H1 (cell line): ENCODE data around the gene HOXD4. TPM values are rescaled to one million over a fixed set of nuclear protein-coding genes. Genes with fewer than 3 reads are reported as not detected.

ENCODE experiments used
- CTCF ChIA-PET: fragments of 300-600 bp; sonication (Branson Sonifier 250); formaldehyde crosslinking; loops from one replicate; lab custom pipeline; 2021; ENCODE audit not compliant: partially characterized antibody; lab: Charles Lee
- POLR2A ChIA-PET: fragments of 300-600 bp; sonication (Branson Sonifier 250); formaldehyde crosslinking; loops from one replicate; lab custom pipeline; 2021; ENCODE audit warnings: inconsistent platforms; ENCODE audit not compliant: partially characterized antibody; lab: Charles Lee
- DNase-seq, 2 experiments: peaks; one replicate each; pipeline versions ENCODE4 v3.0.0 to v3.0.0-alpha.2; 2010 to 2022; ENCODE audit warnings: low spot score in 2 of 2, low read depth in 1 of 2, mixed read lengths in 1 of 2
- FAIRE-seq: peaks from 2 replicates; lab custom pipeline; 2011; peaks lifted over from hg19 to GRCh38; lab: Jason Lieb, UNC
- H2AFZ ChIP-seq: 2 replicates; pipeline ENCODE4 v1.8.1; 2012; ENCODE audit warnings: low read length, inconsistent platforms
- H2AK5ac ChIP-seq: 2 replicates; pipeline ENCODE4 v1.6.1; 2013; ENCODE audit warnings: low read depth, low read length
- H2BK120ac ChIP-seq: replicated peaks from 2 replicates; pipeline ENCODE3; 2013; ENCODE audit warnings: low read depth, low read length, inconsistent platforms
- H2BK12ac ChIP-seq: 2 replicates; pipeline ENCODE4 v1.6.1; 2013; ENCODE audit warnings: low read depth, low read length
- H2BK15ac ChIP-seq: 2 replicates; pipeline ENCODE4 v1.6.1; 2013; ENCODE audit warnings: low read length
- H2BK20ac ChIP-seq: 2 replicates; pipeline ENCODE4 v1.6.1; 2013; ENCODE audit warnings: low read length
- H2BK5ac ChIP-seq: 2 replicates; pipeline ENCODE4 v1.6.1; 2013; ENCODE audit warnings: low read depth, low read length
- H3K14ac ChIP-seq: 2 replicates; pipeline ENCODE4 v1.6.1; 2013; ENCODE audit warnings: inconsistent platforms; ENCODE audit not compliant: insufficient read length
- H3K18ac ChIP-seq: 2 replicates; pipeline ENCODE4 v1.6.1; 2013; ENCODE audit warnings: low read length; ENCODE audit errors: extremely low read depth
- H3K23ac ChIP-seq: 2 replicates; pipeline ENCODE4 v1.6.1; 2013; ENCODE audit warnings: inconsistent platforms; ENCODE audit not compliant: insufficient read length
- H3K23me2 ChIP-seq: 2 replicates; pipeline ENCODE4 v1.6.1; 2013; ENCODE audit warnings: low read depth, low read length
- H3K27ac ChIP-seq: 2 replicates; pipeline ENCODE4 v1.6.1; 2011; ENCODE audit warnings: low read depth, low read length, inconsistent platforms
- H3K27me3 ChIP-seq, 4 experiments: replicated peaks in 1 of 4; 1 replicate in 1 of 4; 2 replicates in 3 of 4; pipeline versions ENCODE4 v1.6.1 to v1.8.1; 2011 to 2013; ENCODE audit warnings: low read length in 3 of 4, mild to moderate bottlenecking in 3 of 4, inconsistent platforms in 2 of 4, mixed read lengths in 2 of 4, moderate library complexity in 1 of 4; ENCODE audit not compliant: control insufficient read depth in 3 of 4, insufficient read depth in 3 of 4; ENCODE audit errors: extremely low read depth in 1 of 4
- H3K36me3 ChIP-seq, 4 experiments: 2 replicates each; pipeline versions ENCODE4 v1.6.1 to v1.8.1; 2011 to 2013; ENCODE audit warnings: mild to moderate bottlenecking in 4 of 4, low read length in 3 of 4, moderate library complexity in 2 of 4, control low read depth in 1 of 4, inconsistent platforms in 1 of 4; ENCODE audit not compliant: insufficient read depth in 4 of 4, control insufficient read depth in 2 of 4
- H3K4ac ChIP-seq: replicated peaks from 2 replicates; pipeline ENCODE3; 2013; ENCODE audit warnings: low read length, low read depth, mixed read lengths, inconsistent platforms; ENCODE audit not compliant: insufficient read length
- H3K4me1 ChIP-seq, 4 experiments: replicated peaks in 1 of 4; 1 replicate in 1 of 4; 2 replicates in 3 of 4; pipeline versions ENCODE4 v1.6.1 to v1.8.1; 2011 to 2013; ENCODE audit warnings: low read length in 3 of 4, inconsistent platforms in 2 of 4, mixed read lengths in 1 of 4; ENCODE audit not compliant: insufficient read depth in 4 of 4, control insufficient read depth in 3 of 4
- H3K4me2 ChIP-seq, 2 experiments: 2 replicates each; pipeline versions ENCODE4 v1.6.1 to v1.8.1; 2011 to 2013; ENCODE audit warnings: low read depth in 2 of 2, low read length in 2 of 2, control low read depth in 1 of 2, inconsistent platforms in 1 of 2, mild to moderate bottlenecking in 1 of 2; ENCODE audit not compliant: insufficient read depth in 1 of 2
- H3K4me3 ChIP-seq, 4 experiments: fragments of 200-600, 300-600 bp in 1 of 4; sonication (generic), shearing (Covaris generic), sonication (Bioruptor Twin) in 1 of 4; 2 replicates each; pipeline versions ENCODE4 v1.5.1 to v1.8.1; 2011 to 2016; ENCODE audit warnings: low read length in 4 of 4, low read depth in 3 of 4, control low read depth in 2 of 4, inconsistent platforms in 2 of 4, mild to moderate bottlenecking in 2 of 4, mixed read lengths in 1 of 4, moderate library complexity in 1 of 4; ENCODE audit not compliant: insufficient read depth in 2 of 4; ENCODE audit errors: extremely low read depth in 1 of 4
- H3K56ac ChIP-seq: replicated peaks from 2 replicates; pipeline ENCODE3; 2013; ENCODE audit warnings: low read depth, mild to moderate bottlenecking, mixed read lengths, low read length, inconsistent platforms; ENCODE audit not compliant: insufficient read length
- H3K79me1 ChIP-seq: 2 replicates; pipeline ENCODE4 v1.6.1; 2013; ENCODE audit warnings: low read depth, low read length, control low read depth
- H3K79me2 ChIP-seq, 2 experiments: 2 replicates each; pipeline versions ENCODE4 v1.6.1 to v1.8.1; 2012 to 2013; ENCODE audit warnings: low read length in 2 of 2, mild to moderate bottlenecking in 2 of 2, inconsistent platforms in 1 of 2; ENCODE audit not compliant: insufficient read depth in 2 of 2, control insufficient read depth in 1 of 2
- H3K9ac ChIP-seq, 4 experiments: replicated peaks in 1 of 4; 1 replicate in 1 of 4; 2 replicates in 3 of 4; pipeline versions ENCODE4 v1.6.1 to v1.8.1; 2011 to 2013; ENCODE audit warnings: low read depth in 3 of 4, low read length in 3 of 4, control low read depth in 2 of 4, mild to moderate bottlenecking in 2 of 4, moderate library complexity in 2 of 4, inconsistent platforms in 1 of 4; ENCODE audit errors: extremely low read depth in 1 of 4
- H3K9me3 ChIP-seq, 2 experiments: 2 replicates each; pipeline versions ENCODE4 v1.6.1 to v1.8.1; 2012 to 2013; ENCODE audit warnings: mild to moderate bottlenecking in 2 of 2, moderate library complexity in 2 of 2, control low read depth in 1 of 2, inconsistent platforms in 1 of 2, low read depth in 1 of 2, low read length in 1 of 2, mixed read lengths in 1 of 2; ENCODE audit not compliant: insufficient read depth in 2 of 2
- H4K20me1 ChIP-seq, 2 experiments: replicated peaks in 1 of 2; 2 replicates each; pipeline versions ENCODE3 to v1.8.1; 2011 to 2013; ENCODE audit warnings: inconsistent platforms in 2 of 2, low read length in 2 of 2, mild to moderate bottlenecking in 1 of 2; ENCODE audit not compliant: insufficient read depth in 2 of 2, control insufficient read depth in 1 of 2
- H4K5ac ChIP-seq: 2 replicates; pipeline ENCODE4 v1.6.1; 2013; ENCODE audit warnings: low read length, low read depth, mixed read lengths, inconsistent platforms; ENCODE audit not compliant: insufficient read length
- H4K8ac ChIP-seq: 2 replicates; pipeline ENCODE4 v1.8.0; 2013; ENCODE audit warnings: mild to moderate bottlenecking, moderate library complexity, low read length, inconsistent platforms; ENCODE audit not compliant: insufficient read depth; ENCODE audit errors: extremely low read depth
- H4K91ac ChIP-seq: replicated peaks from 2 replicates; pipeline ENCODE3; 2013; ENCODE audit warnings: low read length, mixed read lengths, inconsistent platforms; ENCODE audit not compliant: insufficient read length
- ASH2L ChIP-seq: fragments of 200-600, 300-600 bp; sonication (generic); IDR thresholded peaks from one replicate; pipeline ENCODE4 v1.7.1; 2017; ENCODE audit warnings: low read length
- CBX8 ChIP-seq: fragments of 300-800, 300-1000 bp; sonication (generic); IDR thresholded peaks from 2 replicates; pipeline ENCODE4 v1.7.1; 2016; ENCODE audit warnings: low read depth, low read length, borderline replicate concordance
- CREB1 ChIP-seq: IDR thresholded peaks from 2 replicates; pipeline ENCODE4 v1.6.1; 2012; ENCODE audit warnings: inconsistent platforms
- GTF2F1 ChIP-seq: IDR thresholded peaks from 2 replicates; pipeline ENCODE4 v1.6.1; 2012; ENCODE audit warnings: low read depth, low read length, improper control_type of control experiment, borderline replicate concordance
- MAFK ChIP-seq: IDR thresholded peaks from 2 replicates; pipeline ENCODE4 v1.6.1; 2012; ENCODE audit warnings: low read depth, mild to moderate bottlenecking, improper control_type of control experiment, low read length
- NANOG ChIP-seq: IDR thresholded peaks from 2 replicates; pipeline ENCODE4 v1.6.1; 2011; ENCODE audit warnings: low read length, low read depth, mild to moderate bottlenecking, inconsistent platforms; ENCODE audit not compliant: insufficient read depth, poor library complexity, severe bottlenecking
- RFX5 ChIP-seq: IDR thresholded peaks from 2 replicates; pipeline ENCODE4 v1.6.1; 2011; ENCODE audit warnings: low read depth, low read length, improper control_type of control experiment, borderline replicate concordance
- SIRT6 ChIP-seq: IDR thresholded peaks from one replicate; pipeline ENCODE4 v1.7.1; 2012; ENCODE audit warnings: low read length, inconsistent platforms
- YY1 ChIP-seq: IDR thresholded peaks from 2 replicates; pipeline ENCODE4 v1.6.1; 2011; ENCODE audit warnings: low read depth, mild to moderate bottlenecking, low read length
- WGBS, 2 experiments: shearing (Covaris generic) in 1 of 2; methylation state at CpG; one replicate each; pipeline versions ENCODE4 v1.1.6 to v1.1.7; 2013 to 2015; ENCODE audit warnings: low lambda C conversion rate in 2 of 2, mixed read lengths in 2 of 2, inconsistent platforms in 1 of 2, low coverage in 1 of 2, missing lambda C conversion rate in 1 of 2; ENCODE audit not compliant: insufficient replicate concordance in 2 of 2, insufficient coverage in 1 of 2, insufficient read length in 1 of 2; ENCODE audit errors: extremely low coverage in 1 of 2, missing lambda C conversion rate in 1 of 2; 5-methylcytosine and 5-hydroxymethylcytosine counted together
- polyA plus RNA-seq, 7 experiments: library from polyadenylated mRNA; depleted of rRNA in 3 of 7; stranded (reverse) in 5 of 7; unstranded in 2 of 7; fragments of >200 nt in 5 of 7; fragments of 200-250 nt in 2 of 7; gene quantifications; 1 replicate in 5 of 7; 2 replicates in 1 of 7; 4 replicates in 1 of 7; pipeline versions ENCODE4 v1.2.1 to v1.2.3, GENCODE V29; 2011 to 2013; ENCODE audit warnings: missing spikeins in 2 of 7, mixed read lengths in 2 of 7
- total RNA-seq: library from RNA; stranded (reverse); fragmentation: NEBNext Ultra II Directional; extraction: Animal tissue kit (Norgen Biotek cat#: 25700); gene quantifications from 2 replicates; pipeline ENCODE4 v1.2.1, GENCODE V29; 2021
- TF ChIP-seq, protein P1 (sequence below): IDR thresholded peaks from 2 replicates; pipeline ENCODE4 v1.6.1; 2012; ENCODE audit warnings: low read length, inconsistent platforms

Gene HOXD4
- total and polyA plus RNA-seq, 2 of the 8 experiments (the other 6 are each of a cell fraction or from before 2014, with no cell fraction given): not detected

DNA sequence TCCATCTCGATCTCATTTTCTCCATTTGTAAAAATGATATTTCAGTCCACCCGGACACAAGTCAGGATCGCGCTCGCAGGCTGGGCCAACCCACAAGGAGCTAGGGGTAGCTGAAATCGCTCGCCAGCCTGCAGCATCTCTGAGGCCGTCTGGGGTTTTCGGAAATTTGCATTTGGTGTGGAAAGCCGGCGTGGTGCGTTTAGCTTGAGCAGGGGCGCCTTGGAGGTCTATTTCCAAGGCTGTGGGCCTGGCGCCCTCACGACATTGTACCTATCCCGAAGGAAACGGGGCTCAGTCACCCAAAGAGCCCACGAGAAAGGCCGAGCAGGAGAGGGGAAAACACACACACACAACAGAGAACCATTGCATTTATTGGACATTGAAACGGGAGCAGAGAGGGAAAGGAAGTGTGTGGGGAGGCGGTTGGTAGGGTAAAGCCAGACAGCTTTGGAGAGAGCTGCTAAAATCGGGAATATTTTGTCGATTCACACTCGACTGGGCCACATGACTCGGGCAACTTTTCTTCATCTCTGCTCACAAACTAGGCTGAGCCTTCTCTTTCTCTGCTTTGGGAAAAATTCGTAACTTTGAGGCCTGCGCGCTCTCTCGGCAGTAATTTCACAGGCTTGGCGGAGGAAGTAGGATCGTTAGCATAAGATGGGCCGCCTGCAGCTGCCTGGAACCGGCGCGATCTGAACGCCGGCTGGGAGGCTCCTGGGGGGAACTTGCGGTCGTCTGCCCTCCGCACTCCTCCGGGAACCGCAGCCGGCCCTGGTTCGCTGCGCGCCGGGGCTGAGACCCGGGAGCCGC, 23.0 kb upstream of the HOXD4 start:
- Histone ChIP-seq H4K8ac (peak overlapping the region; percentile 42; the same call in 1 of the 2 replicates), H3K23ac (no peak overlapping the region), H3K79me1 (no peaks in the 10 kb centered on the region), H3K4me1 (peaks cover 0 to 11% (median 5%) of the 10 kb centered on the region in 4 experiments; a peak in 6 of 7 replicates), H2BK5ac (no peak overlapping the region), H3K56ac (no peak overlapping the region), H4K20me1 (peaks cover 18 to 30% of the 10 kb centered on the region in 2 experiments), H3K36me3 (peaks cover 0 to 14% (median 0%) of the 10 kb centered on the region in 4 experiments; a peak in 1 of 8 replicates), H2AK5ac (peak overlapping the region; percentile 17; the same call in 1 of the 2 replicates), H3K27me3 (peaks cover 94 to 100% (median 98%) of the 10 kb centered on the region in 4 experiments), H4K91ac (no peak overlapping the region), H3K9me3 (no peaks in the 10 kb centered on the region; a peak in 1 of 4 replicates), H2AFZ (no peak overlapping the region), H3K4ac (no peak overlapping the region), H3K79me2 (no peaks in the 10 kb centered on the region), H4K5ac (no peak overlapping the region), H3K18ac (no peak overlapping the region), H3K9ac (no peak overlapping the region), H2BK15ac (no peak overlapping the region), H2BK12ac (peak overlapping the region; percentile 53; the same call in 1 of the 2 replicates), H2BK20ac (no peak overlapping the region; the same call in 1 of the 2 replicates), H2BK120ac (no peak overlapping the region), H3K14ac (no peak overlapping the region), H3K4me3 (peak overlapping the region in 1 of 4 experiments; percentile 24; a peak in 3 of 8 replicates), H3K27ac (no peak overlapping the region), H3K23me2 (no peaks in the 10 kb centered on the region; the same call in 1 of the 2 replicates), H3K4me2 (peak overlapping the region; percentile 57 to 70)
- CTCF ChIA-PET: interaction anchor here (0.6 to 6.2 kb wide), 27 partner anchors 7 to 1547 kb away, joined by 3 to 72 read pairs (median 5); partner anchors contain the start of gene HOXD10
- FAIRE-seq (no peak), DNase-seq (peak in 1 of 2 experiments; percentile 47)
- WGBS, 2 experiments: 6% methylated on average over 43 of the region's 49 CpGs; no CpG with 5 or more reads in 1 of the 2 experiments
- POLR2A ChIA-PET: no interaction called here
- TF ChIP-seq, protein P1, sequence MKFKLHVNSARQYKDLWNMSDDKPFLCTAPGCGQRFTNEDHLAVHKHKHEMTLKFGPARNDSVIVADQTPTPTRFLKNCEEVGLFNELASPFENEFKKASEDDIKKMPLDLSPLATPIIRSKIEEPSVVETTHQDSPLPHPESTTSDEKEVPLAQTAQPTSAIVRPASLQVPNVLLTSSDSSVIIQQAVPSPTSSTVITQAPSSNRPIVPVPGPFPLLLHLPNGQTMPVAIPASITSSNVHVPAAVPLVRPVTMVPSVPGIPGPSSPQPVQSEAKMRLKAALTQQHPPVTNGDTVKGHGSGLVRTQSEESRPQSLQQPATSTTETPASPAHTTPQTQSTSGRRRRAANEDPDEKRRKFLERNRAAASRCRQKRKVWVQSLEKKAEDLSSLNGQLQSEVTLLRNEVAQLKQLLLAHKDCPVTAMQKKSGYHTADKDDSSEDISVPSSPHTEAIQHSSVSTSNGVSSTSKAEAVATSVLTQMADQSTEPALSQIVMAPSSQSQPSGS: no peak
- no peak for TF ChIP-seq RFX5
- no peak for TF ChIP-seq YY1
- no peak for TF ChIP-seq ASH2L
- TF ChIP-seq GTF2F1: no peak
- no peak for TF ChIP-seq SIRT6
- TF ChIP-seq CBX8: 0 out of 2 replicates have a peak, but pooled peaks have one; percentile 70
- no peak for TF ChIP-seq NANOG
- no peak for TF ChIP-seq CREB1
- TF ChIP-seq MAFK: no peak
